HFF-Myc (cell line): ENCODE results near the gene DDX60.
"Not testable (repeated sequence)": the region's sequence is repeated elsewhere in the genome, so short reads cannot be mapped to it uniquely, and the experiment has no call there.

ENCODE experiments used
- DNase-seq: peaks from one replicate; pipeline ENCODE4 v3.0.0-alpha.2; 2011; ENCODE audit warnings: low read depth; ENCODE audit errors: extremely low read depth
- H3K4me3 ChIP-seq: replicated peaks from 2 replicates; pipeline ENCODE4 v1.5.1; 2011; ENCODE audit warnings: low read depth, mild to moderate bottlenecking, control low read depth, low read length
- CTCF ChIP-seq: IDR thresholded peaks from 2 replicates; pipeline ENCODE4 v1.5.1; 2012; ENCODE audit warnings: mild to moderate bottlenecking, low read depth, low read length, control low read depth; ENCODE audit errors: missing control alignments

Gene DDX60

GRCh38 chr4:168220893-168221292 is 97.7 kb downstream of the DDX60 start:
- H3K4me3 ChIP-seq = no peak overlapping the region
- TF ChIP-seq CTCF = no peak
- DNase-seq = no peak

DNA sequence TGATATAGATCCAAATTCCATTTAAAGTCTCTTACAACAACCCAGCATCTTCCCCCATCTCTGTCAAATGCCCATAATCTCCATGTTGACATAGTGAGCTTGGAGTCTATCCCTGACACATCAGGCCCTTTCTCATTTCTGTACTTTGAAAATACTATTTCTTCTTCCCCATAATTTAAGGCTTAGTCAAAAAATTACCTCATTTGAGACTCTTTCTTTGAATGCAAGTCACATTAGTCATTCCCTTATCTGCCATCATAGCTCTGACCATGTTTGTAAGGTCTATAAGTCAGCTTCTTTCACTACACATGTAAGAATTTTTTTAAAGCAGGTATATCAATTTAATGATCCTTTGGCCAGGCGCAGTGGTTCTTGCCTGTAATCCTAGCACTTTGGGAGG is 99.9 kb downstream of the DDX60 start:
- no peak for TF ChIP-seq CTCF
- no peak for DNase-seq
- H3K4me3 ChIP-seq = no peak overlapping the region

- DNase-seq, H3K4me3 ChIP-seq: not testable (repeated sequence)
Measured at GRCh38 chr4:168213511-168213910, 105.0 kb downstream of the DDX60 start.

GRCh38 chr4:168212656-168213055 is 105.9 kb downstream of the DDX60 start:
- TF ChIP-seq CTCF = no peak
- no peak overlapping the region for H3K4me3 ChIP-seq
- DNase-seq = no peak

DNA sequence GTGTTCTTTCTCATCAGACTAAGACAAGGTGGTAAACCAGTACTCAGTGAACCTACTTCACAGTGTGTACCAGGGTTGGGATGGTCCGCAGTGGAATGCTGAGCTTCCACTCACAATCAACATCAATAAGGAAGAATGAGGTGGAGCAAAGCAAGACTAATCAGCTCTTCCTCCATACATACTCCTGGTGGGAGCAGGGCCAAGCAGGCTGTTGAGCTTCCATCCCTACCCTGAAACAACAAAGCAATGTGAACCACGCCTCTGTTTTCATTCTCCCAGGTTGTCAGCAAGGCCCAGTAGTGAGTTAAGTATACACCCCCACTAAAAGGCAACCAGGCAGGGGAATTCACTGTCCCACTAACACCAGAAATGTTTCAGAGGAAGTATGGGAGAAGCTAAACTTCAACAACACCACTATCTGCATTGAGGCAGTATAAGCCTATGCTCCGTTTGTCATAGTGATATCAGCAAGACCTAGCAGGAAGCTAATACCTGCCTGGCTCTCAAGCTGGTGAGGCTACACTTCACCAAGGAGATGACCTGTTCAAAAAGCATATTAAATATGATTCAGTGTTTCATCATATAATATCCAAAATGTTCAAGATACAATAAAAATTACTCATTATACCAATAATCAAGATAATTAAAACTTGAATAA is 109.5 kb downstream of the DDX60 start:
- TF ChIP-seq CTCF = no peak
- no peak for DNase-seq
- H3K4me3 ChIP-seq = no peak overlapping the region

- no peak overlapping the region for H3K4me3 ChIP-seq
- TF ChIP-seq CTCF = no peak
- DNase-seq = no peak
Measured at GRCh38 chr4:168203233-168203911, 115.2 kb downstream of the DDX60 start.

- no peak for DNase-seq
- TF ChIP-seq CTCF = no peak
- H3K4me3 ChIP-seq = no peak overlapping the region
Measured at GRCh38 chr4:168200685-168201084, 117.9 kb downstream of the DDX60 start.
